CD1c-positive myeloid dendritic cell (primary cell): Measurements from ENCODE around the gene P3H2.

Experiments used
- DNase-seq: peaks from one replicate; pipeline ENCODE4 v3.0.0-alpha.2; 2016; ENCODE audit errors: extremely low spot score

Gene P3H2

DNA sequence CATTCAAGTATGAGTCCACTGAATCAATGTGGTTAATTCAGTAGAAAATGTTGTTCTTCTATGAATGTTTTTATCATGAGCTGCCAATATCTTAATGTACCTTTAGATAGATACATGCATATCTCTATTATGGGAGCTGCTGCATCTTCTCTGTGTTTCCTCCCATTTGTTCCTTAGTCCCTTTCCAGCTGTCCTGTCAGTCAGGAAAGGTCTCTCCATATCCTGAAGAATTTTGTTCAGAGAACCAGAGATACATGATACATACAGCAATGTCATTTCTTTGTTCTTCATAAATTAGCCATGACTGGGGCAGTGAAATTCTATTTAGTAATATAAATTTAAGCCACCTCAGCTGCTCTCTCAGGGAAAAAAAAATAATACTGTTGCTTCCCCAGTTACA, 103.7 kb downstream of the P3H2 start:
- no peak for DNase-seq

DNA sequence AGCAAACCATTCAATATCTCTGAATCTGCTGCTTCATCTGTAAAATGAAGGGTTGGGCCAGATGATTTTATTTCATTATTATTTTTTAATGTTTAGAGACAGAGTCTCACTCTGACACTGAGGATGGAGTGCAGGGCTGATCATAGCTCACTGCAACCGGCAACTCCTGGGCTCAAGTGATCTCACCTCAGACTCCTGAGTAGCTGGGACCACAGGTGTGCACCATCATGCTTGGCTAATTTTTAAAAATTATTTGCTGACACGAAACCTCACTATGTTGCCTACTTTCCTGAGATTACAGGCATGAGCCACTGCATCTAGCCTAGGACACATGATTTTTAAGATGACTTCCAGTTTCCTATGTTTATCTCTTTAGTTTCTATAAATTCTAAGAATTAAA, 105.8 kb downstream of the P3H2 start:
- DNase-seq = no peak

- no peak for DNase-seq
These were observed 106.5 kb downstream of the P3H2 start for GRCh38 chr3:190013943-190014924.

- DNase-seq = no peak
These were observed 107.9 kb downstream of the P3H2 start for GRCh38 chr3:190012784-190013183.

DNA sequence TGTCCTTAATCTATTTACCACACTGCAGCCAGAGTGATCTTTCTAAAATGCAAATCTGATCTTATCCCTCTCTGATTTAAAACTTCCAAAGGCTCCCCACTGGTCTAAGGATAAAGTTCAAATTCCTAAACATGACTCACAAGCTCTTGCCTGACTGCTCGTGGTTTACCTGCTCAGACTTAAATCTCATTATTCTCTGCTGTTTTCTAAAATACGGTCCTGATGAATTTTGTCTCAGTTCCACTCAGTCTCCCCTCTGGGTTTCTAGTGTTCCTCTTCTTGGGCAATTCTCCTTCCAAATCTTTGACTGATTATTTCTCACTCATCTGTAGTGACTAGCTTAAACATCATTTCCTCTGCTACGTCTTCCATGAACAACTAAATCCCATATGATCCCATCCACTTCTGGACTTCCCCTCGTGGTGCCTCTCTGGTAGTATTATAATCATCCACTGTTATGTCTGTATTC, 108.3 kb downstream of the P3H2 start:
- DNase-seq = no peak

DNA sequence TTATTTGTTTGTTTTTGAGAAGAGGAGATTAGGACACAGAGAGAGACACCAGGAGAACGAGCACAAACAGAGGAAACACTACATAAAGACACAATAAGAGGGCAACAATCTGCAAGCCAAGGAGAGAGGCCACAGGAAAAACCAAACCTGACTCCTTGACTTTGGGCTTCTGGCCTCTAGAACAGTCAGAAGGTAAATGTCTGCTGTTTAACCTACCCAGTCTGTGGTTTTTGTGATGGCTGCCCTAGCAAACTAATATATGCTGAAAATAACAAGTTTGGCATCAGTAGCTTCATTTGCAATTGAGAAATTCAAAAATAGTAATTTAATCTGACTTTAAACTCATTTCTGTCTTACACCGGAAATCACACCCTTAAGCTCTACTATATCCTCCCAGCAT, 110.2 kb downstream of the P3H2 start:
- DNase-seq = no peak

DNA sequence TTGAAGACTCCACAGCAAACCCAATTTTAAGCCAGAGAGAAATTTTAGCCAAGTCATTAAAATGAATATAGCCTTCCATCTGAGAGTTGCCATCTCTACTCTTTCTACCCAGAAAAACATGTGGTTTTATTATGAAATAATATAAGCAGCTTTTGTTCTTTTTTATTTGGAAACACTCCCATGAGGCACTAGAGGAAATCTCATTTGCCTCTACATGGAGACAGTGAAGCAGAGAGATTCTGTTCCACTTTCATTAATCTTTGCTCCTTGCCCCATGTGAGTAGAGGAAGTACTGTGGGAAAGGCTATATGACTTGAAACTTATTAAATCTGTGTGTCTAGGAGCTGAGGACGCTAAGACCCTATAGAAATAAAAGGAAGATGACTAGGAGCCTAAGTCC, 111.1 kb downstream of the P3H2 start:
- DNase-seq = no peak

DNA sequence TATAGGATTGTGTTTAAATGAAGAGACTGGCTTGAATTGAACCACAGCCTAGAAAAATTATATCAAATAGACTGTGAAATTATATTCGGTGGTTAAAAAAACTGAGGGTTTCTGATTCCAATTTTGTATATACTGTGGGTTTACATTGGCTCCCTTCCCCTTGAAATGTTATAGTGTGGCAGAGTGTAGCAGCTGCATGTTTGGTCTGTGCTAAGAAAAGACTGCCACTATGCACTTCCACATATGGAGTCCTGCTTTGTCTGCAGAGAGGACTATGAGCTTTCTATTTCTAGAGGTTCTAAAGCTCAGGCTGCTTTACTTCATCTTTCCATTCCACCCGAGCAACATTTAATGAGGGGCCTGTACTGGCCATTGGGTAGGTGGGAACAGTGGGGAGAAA, 112.3 kb downstream of the P3H2 start:
- no peak for DNase-seq

DNA sequence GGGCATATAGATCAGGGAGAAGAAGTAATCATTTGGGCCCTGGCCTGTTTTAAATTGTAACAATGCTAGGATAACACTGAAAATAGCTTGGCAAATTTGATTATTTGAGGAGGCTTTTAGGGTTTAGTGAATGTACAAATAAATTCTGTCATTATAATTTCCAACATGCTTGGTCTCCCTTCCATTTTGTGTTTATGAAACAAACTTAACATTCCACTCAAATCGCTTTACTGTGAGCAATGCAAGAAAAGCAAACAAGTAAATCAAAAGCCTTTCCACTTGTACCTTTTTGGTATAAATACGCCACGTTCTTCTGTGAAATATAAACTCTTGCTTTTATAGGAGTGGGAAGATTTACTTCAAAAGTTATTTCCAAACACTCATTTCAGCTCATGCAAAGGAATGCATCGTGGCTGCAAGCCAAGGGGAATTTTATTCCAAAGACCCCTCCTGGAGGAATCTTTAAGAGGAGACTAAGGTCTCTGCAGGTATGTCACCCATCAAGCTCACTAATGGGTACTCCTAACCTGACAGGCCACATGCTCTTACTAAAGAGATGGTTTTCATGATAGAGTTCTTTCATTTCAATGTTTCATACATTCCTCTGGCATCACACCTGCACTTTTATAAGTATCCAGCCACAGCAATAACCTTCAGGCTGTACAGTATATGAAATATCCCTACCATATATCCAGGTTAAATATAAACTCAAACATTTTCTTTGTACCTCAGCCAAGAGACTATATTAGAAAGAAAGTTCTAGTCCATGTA, 115.2 kb downstream of the P3H2 start:
- DNase-seq = no peak

- no peak for DNase-seq
These were observed 116.0 kb downstream of the P3H2 start for GRCh38 chr3:190004656-190005055.

GRCh38 chr3:190003681-190004123, 117.0 kb downstream of the P3H2 start:
- no peak for DNase-seq

DNA sequence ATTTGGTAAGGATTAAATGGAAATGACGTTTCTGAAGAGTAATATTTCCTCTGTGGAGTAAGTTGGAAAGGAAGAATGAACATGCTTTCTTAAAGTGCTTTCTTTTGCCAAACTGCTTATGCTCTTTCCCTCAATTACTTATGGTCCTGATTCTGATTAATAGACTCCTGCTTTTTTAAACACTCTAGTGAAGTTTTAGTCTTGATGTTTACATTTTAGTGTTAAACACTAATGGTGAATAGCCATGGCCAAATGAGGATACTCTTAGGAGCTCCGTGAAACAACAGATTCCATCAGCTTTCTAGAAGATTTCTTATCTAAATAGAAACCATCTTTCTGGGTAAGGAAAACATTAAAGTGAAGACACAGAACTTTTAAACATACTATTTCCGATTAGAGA, 117.6 kb downstream of the P3H2 start:
- DNase-seq = no peak

GRCh38 chr3:190001426-190001825, 119.3 kb downstream of the P3H2 start:
- DNase-seq = no peak

DNA sequence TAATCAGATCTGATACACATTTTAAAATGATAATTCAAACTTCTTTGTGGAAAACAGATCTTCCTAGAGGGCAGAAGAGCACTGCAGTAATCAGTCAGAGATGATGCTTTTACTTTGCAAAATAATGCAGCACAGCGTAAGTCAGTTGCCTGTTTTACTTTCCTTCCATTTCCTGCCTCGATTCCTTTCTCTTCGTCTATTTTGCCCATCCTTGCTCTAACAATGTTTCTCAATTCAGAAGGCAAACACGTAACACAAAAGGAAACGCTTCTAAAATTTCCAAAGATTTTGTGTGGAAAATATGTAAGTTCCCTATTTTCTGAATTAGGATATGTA, 119.9 kb downstream of the P3H2 start:
- DNase-seq = no peak

DNA sequence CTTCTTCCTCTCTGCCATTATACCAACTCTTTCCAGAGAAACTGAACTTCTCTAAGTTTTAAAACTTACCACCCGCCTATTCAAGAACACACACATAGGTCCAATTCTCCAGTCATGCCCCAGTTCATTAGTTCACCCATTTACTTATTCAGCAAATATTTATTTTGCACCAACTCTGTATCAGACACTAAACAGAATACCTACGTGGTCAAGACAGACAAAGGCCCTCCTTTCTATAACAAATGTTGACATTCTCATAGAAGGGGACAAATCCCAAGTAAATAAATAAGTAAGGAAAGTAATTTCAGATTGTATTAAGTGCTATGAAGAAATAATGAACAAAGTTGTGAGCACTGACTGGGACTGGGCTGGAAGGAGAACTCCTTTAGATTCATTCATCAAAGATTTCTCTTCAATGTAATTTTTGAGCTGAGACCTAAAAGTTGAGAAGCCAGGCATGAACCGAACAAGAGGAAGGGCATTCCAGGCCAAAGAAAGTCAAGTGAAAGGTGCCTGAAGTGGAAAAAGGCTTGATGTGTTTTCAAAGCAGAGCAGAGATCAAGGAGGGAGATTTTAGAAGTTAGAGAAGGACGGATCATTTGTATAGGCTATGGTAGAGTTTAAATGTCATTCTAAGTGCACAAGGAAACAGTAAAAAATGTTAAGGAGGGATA, 120.4 kb downstream of the P3H2 start:
- no peak for DNase-seq

GRCh38 chr3:189999718-190000117, 121.0 kb downstream of the P3H2 start:
- DNase-seq = no peak

DNA sequence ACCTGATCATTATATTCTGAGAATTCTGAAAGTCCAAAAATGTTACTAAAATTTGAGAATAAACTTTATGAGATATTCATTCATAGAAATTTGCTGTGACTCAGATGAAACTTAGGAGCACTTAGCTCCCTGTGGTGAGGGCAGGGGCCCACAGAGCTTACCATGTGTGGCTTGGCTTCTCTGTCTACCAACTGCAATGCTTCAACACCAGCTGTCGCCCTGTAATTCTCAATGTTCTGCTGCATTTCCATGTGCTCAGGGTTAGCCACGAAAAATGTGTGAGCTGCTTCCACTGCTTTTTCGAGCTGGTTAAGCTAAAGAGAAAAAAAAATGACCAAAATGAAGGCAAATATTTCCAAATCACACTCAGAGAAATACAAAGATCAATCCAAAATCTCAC, 125.6 kb downstream of the P3H2 start:
- no peak for DNase-seq

DNA sequence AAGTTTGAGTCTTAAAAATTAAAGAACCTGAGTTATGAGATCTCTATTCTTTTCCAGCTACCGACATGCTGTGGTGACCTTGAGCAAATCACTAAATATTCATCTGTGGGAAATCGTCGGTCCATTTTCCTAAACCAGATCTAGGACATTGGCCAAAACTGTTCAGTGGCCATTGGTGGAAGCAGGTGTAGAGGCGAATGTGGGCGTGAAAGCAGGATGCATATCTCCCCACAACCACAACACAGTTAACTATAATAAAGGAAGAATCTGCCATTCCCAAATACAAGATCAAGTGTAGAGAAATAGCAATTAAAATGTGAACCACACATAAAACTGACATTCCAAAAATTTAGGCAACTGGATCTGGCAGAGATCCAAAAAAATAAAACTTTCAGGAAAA, 129.9 kb downstream of the P3H2 start:
- DNase-seq = no peak

GRCh38 chr3:189988854-189989253, 131.8 kb downstream of the P3H2 start:
- no peak for DNase-seq

GRCh38 chr3:189988322-189988721, 132.4 kb downstream of the P3H2 start:
- no peak for DNase-seq

- DNase-seq = no peak
These were observed 134.7 kb downstream of the P3H2 start for GRCh38 chr3:189985948-189986347.

GRCh38 chr3:189983612-189984011, 137.1 kb downstream of the P3H2 start:
- DNase-seq = no peak
